H1 (cell line): ENCODE results near the gene OBSCN. TPM values are rescaled to one million over a fixed set of nuclear protein-coding genes. Genes with fewer than 3 reads are reported as not detected.

Experiments
- CTCF ChIA-PET: fragments of 300-600 bp; sonication (Branson Sonifier 250); formaldehyde crosslinking; loops from one replicate; lab custom pipeline; 2021; ENCODE audit not compliant: partially characterized antibody; lab: Charles Lee
- POLR2A ChIA-PET: fragments of 300-600 bp; sonication (Branson Sonifier 250); formaldehyde crosslinking; loops from one replicate; lab custom pipeline; 2021; ENCODE audit warnings: inconsistent platforms; ENCODE audit not compliant: partially characterized antibody; lab: Charles Lee
- DNase-seq, 2 experiments: peaks; one replicate each; pipeline versions ENCODE4 v3.0.0 to v3.0.0-alpha.2; 2010 to 2022; ENCODE audit warnings: low spot score in 2 of 2, low read depth in 1 of 2, mixed read lengths in 1 of 2
- FAIRE-seq: peaks from 2 replicates; lab custom pipeline; 2011; peaks lifted over from hg19 to GRCh38; lab: Jason Lieb, UNC
- H2AFZ ChIP-seq: 2 replicates; pipeline ENCODE4 v1.8.1; 2012; ENCODE audit warnings: low read length, inconsistent platforms
- H2AK5ac ChIP-seq: 2 replicates; pipeline ENCODE4 v1.6.1; 2013; ENCODE audit warnings: low read depth, low read length
- H2BK120ac ChIP-seq: replicated peaks from 2 replicates; pipeline ENCODE3; 2013; ENCODE audit warnings: low read depth, low read length, inconsistent platforms
- H2BK12ac ChIP-seq: 2 replicates; pipeline ENCODE4 v1.6.1; 2013; ENCODE audit warnings: low read depth, low read length
- H2BK15ac ChIP-seq: 2 replicates; pipeline ENCODE4 v1.6.1; 2013; ENCODE audit warnings: low read length
- H2BK20ac ChIP-seq: 2 replicates; pipeline ENCODE4 v1.6.1; 2013; ENCODE audit warnings: low read length
- H2BK5ac ChIP-seq: 2 replicates; pipeline ENCODE4 v1.6.1; 2013; ENCODE audit warnings: low read depth, low read length
- H3K14ac ChIP-seq: 2 replicates; pipeline ENCODE4 v1.6.1; 2013; ENCODE audit warnings: inconsistent platforms; ENCODE audit not compliant: insufficient read length
- H3K18ac ChIP-seq: 2 replicates; pipeline ENCODE4 v1.6.1; 2013; ENCODE audit warnings: low read length; ENCODE audit errors: extremely low read depth
- H3K23ac ChIP-seq: 2 replicates; pipeline ENCODE4 v1.6.1; 2013; ENCODE audit warnings: inconsistent platforms; ENCODE audit not compliant: insufficient read length
- H3K23me2 ChIP-seq: 2 replicates; pipeline ENCODE4 v1.6.1; 2013; ENCODE audit warnings: low read depth, low read length
- H3K27ac ChIP-seq: 2 replicates; pipeline ENCODE4 v1.6.1; 2011; ENCODE audit warnings: low read depth, low read length, inconsistent platforms
- H3K27me3 ChIP-seq, 4 experiments: replicated peaks in 1 of 4; 1 replicate in 1 of 4; 2 replicates in 3 of 4; pipeline versions ENCODE4 v1.6.1 to v1.8.1; 2011 to 2013; ENCODE audit warnings: low read length in 3 of 4, mild to moderate bottlenecking in 3 of 4, inconsistent platforms in 2 of 4, mixed read lengths in 2 of 4, moderate library complexity in 1 of 4; ENCODE audit not compliant: control insufficient read depth in 3 of 4, insufficient read depth in 3 of 4; ENCODE audit errors: extremely low read depth in 1 of 4
- H3K36me3 ChIP-seq, 4 experiments: 2 replicates each; pipeline versions ENCODE4 v1.6.1 to v1.8.1; 2011 to 2013; ENCODE audit warnings: mild to moderate bottlenecking in 4 of 4, low read length in 3 of 4, moderate library complexity in 2 of 4, control low read depth in 1 of 4, inconsistent platforms in 1 of 4; ENCODE audit not compliant: insufficient read depth in 4 of 4, control insufficient read depth in 2 of 4
- H3K4ac ChIP-seq: replicated peaks from 2 replicates; pipeline ENCODE3; 2013; ENCODE audit warnings: low read length, low read depth, mixed read lengths, inconsistent platforms; ENCODE audit not compliant: insufficient read length
- H3K4me1 ChIP-seq, 4 experiments: replicated peaks in 1 of 4; 1 replicate in 1 of 4; 2 replicates in 3 of 4; pipeline versions ENCODE4 v1.6.1 to v1.8.1; 2011 to 2013; ENCODE audit warnings: low read length in 3 of 4, inconsistent platforms in 2 of 4, mixed read lengths in 1 of 4; ENCODE audit not compliant: insufficient read depth in 4 of 4, control insufficient read depth in 3 of 4
- H3K4me2 ChIP-seq, 2 experiments: 2 replicates each; pipeline versions ENCODE4 v1.6.1 to v1.8.1; 2011 to 2013; ENCODE audit warnings: low read depth in 2 of 2, low read length in 2 of 2, control low read depth in 1 of 2, inconsistent platforms in 1 of 2, mild to moderate bottlenecking in 1 of 2; ENCODE audit not compliant: insufficient read depth in 1 of 2
- H3K4me3 ChIP-seq, 4 experiments: fragments of 200-600, 300-600 bp in 1 of 4; sonication (generic), shearing (Covaris generic), sonication (Bioruptor Twin) in 1 of 4; 2 replicates each; pipeline versions ENCODE4 v1.5.1 to v1.8.1; 2011 to 2016; ENCODE audit warnings: low read length in 4 of 4, low read depth in 3 of 4, control low read depth in 2 of 4, inconsistent platforms in 2 of 4, mild to moderate bottlenecking in 2 of 4, mixed read lengths in 1 of 4, moderate library complexity in 1 of 4; ENCODE audit not compliant: insufficient read depth in 2 of 4; ENCODE audit errors: extremely low read depth in 1 of 4
- H3K56ac ChIP-seq: replicated peaks from 2 replicates; pipeline ENCODE3; 2013; ENCODE audit warnings: low read depth, mild to moderate bottlenecking, mixed read lengths, low read length, inconsistent platforms; ENCODE audit not compliant: insufficient read length
- H3K79me1 ChIP-seq: 2 replicates; pipeline ENCODE4 v1.6.1; 2013; ENCODE audit warnings: low read depth, low read length, control low read depth
- H3K79me2 ChIP-seq, 2 experiments: 2 replicates each; pipeline versions ENCODE4 v1.6.1 to v1.8.1; 2012 to 2013; ENCODE audit warnings: low read length in 2 of 2, mild to moderate bottlenecking in 2 of 2, inconsistent platforms in 1 of 2; ENCODE audit not compliant: insufficient read depth in 2 of 2, control insufficient read depth in 1 of 2
- H3K9ac ChIP-seq, 4 experiments: replicated peaks in 1 of 4; 1 replicate in 1 of 4; 2 replicates in 3 of 4; pipeline versions ENCODE4 v1.6.1 to v1.8.1; 2011 to 2013; ENCODE audit warnings: low read depth in 3 of 4, low read length in 3 of 4, control low read depth in 2 of 4, mild to moderate bottlenecking in 2 of 4, moderate library complexity in 2 of 4, inconsistent platforms in 1 of 4; ENCODE audit errors: extremely low read depth in 1 of 4
- H3K9me3 ChIP-seq, 2 experiments: 2 replicates each; pipeline versions ENCODE4 v1.6.1 to v1.8.1; 2012 to 2013; ENCODE audit warnings: mild to moderate bottlenecking in 2 of 2, moderate library complexity in 2 of 2, control low read depth in 1 of 2, inconsistent platforms in 1 of 2, low read depth in 1 of 2, low read length in 1 of 2, mixed read lengths in 1 of 2; ENCODE audit not compliant: insufficient read depth in 2 of 2
- H4K20me1 ChIP-seq, 2 experiments: replicated peaks in 1 of 2; 2 replicates each; pipeline versions ENCODE3 to v1.8.1; 2011 to 2013; ENCODE audit warnings: inconsistent platforms in 2 of 2, low read length in 2 of 2, mild to moderate bottlenecking in 1 of 2; ENCODE audit not compliant: insufficient read depth in 2 of 2, control insufficient read depth in 1 of 2
- H4K5ac ChIP-seq: 2 replicates; pipeline ENCODE4 v1.6.1; 2013; ENCODE audit warnings: low read length, low read depth, mixed read lengths, inconsistent platforms; ENCODE audit not compliant: insufficient read length
- H4K8ac ChIP-seq: 2 replicates; pipeline ENCODE4 v1.8.0; 2013; ENCODE audit warnings: mild to moderate bottlenecking, moderate library complexity, low read length, inconsistent platforms; ENCODE audit not compliant: insufficient read depth; ENCODE audit errors: extremely low read depth
- H4K91ac ChIP-seq: replicated peaks from 2 replicates; pipeline ENCODE3; 2013; ENCODE audit warnings: low read length, mixed read lengths, inconsistent platforms; ENCODE audit not compliant: insufficient read length
- BRCA1 ChIP-seq: IDR thresholded peaks from 2 replicates; pipeline ENCODE4 v1.6.1; 2012; ENCODE audit warnings: low read depth, low read length, improper control_type of control experiment
- CBX5 ChIP-seq: fragments of 300-800, 300-1000 bp; sonication (generic); IDR thresholded peaks from 2 replicates; pipeline ENCODE4 v1.7.1; 2016; ENCODE audit warnings: antibody characterized with exemption, low read length, low read depth
- CEBPB ChIP-seq: IDR thresholded peaks from 2 replicates; pipeline ENCODE4 v1.6.1; 2012; ENCODE audit warnings: low read depth, low read length
- CTBP2 ChIP-seq: IDR thresholded peaks from 2 replicates; pipeline ENCODE4 v1.7.0; 2011; ENCODE audit warnings: borderline replicate concordance, mild to moderate bottlenecking, moderate library complexity, mixed read lengths, low read length; ENCODE audit not compliant: insufficient read depth, insufficient read length
- EZH2 ChIP-seq: fragments of 200-600 bp; sonication (generic); IDR thresholded peaks from 2 replicates; pipeline ENCODE4 v1.7.1; 2012; ENCODE audit warnings: low read depth, mild to moderate bottlenecking, moderate library complexity, low read length, inconsistent platforms; ENCODE audit not compliant: severe bottlenecking
- HDAC2 ChIP-seq, 2 experiments: fragments of 300-600 bp in 1 of 2; sonication (generic) in 1 of 2; IDR thresholded peaks; 2 replicates each; pipeline ENCODE4 v1.6.1; 2011 to 2012; ENCODE audit warnings: low read depth in 2 of 2, low read length in 2 of 2, mild to moderate bottlenecking in 2 of 2, moderate library complexity in 2 of 2, borderline replicate concordance in 1 of 2, inconsistent platforms in 1 of 2
- MAFK ChIP-seq: IDR thresholded peaks from 2 replicates; pipeline ENCODE4 v1.6.1; 2012; ENCODE audit warnings: low read depth, mild to moderate bottlenecking, improper control_type of control experiment, low read length
- POLR2A ChIP-seq, 2 experiments: IDR thresholded peaks; 1 replicate in 1 of 2; 2 replicates in 1 of 2; pipeline ENCODE4 v1.6.1; 2011; ENCODE audit warnings: low read depth in 2 of 2, low read length in 2 of 2, mild to moderate bottlenecking in 2 of 2; ENCODE audit errors: control extremely low read depth in 1 of 2
- POU5F1 ChIP-seq: IDR thresholded peaks from 2 replicates; pipeline ENCODE4 v1.6.1; 2011; ENCODE audit warnings: low read depth, mild to moderate bottlenecking, low read length, moderate library complexity
- RAD21 ChIP-seq, 2 experiments: IDR thresholded peaks in 1 of 2; conservative IDR thresholded peaks in 1 of 2; 2 replicates each; pipeline ENCODE4 v1.6.1; 2011; ENCODE audit warnings: low read depth in 2 of 2, low read length in 2 of 2, improper control_type of control experiment in 1 of 2, inconsistent platforms in 1 of 2, mild to moderate bottlenecking in 1 of 2, moderate library complexity in 1 of 2
- RFX5 ChIP-seq: IDR thresholded peaks from 2 replicates; pipeline ENCODE4 v1.6.1; 2011; ENCODE audit warnings: low read depth, low read length, improper control_type of control experiment, borderline replicate concordance
- TAF1 ChIP-seq: IDR thresholded peaks from 2 replicates; pipeline ENCODE4 v1.6.1; 2011; ENCODE audit warnings: mild to moderate bottlenecking, low read depth, low read length
- polyA plus RNA-seq, 7 experiments: library from polyadenylated mRNA; depleted of rRNA in 3 of 7; stranded (reverse) in 5 of 7; unstranded in 2 of 7; fragments of >200 nt in 5 of 7; fragments of 200-250 nt in 2 of 7; gene quantifications; 1 replicate in 5 of 7; 2 replicates in 1 of 7; 4 replicates in 1 of 7; pipeline versions ENCODE4 v1.2.1 to v1.2.3, GENCODE V29; 2011 to 2013; ENCODE audit warnings: missing spikeins in 2 of 7, mixed read lengths in 2 of 7
- total RNA-seq: library from RNA; stranded (reverse); fragmentation: NEBNext Ultra II Directional; extraction: Animal tissue kit (Norgen Biotek cat#: 25700); gene quantifications from 2 replicates; pipeline ENCODE4 v1.2.1, GENCODE V29; 2021
- TF ChIP-seq, protein P1 (sequence below): IDR thresholded peaks from 2 replicates; pipeline ENCODE4 v1.6.1; 2011; ENCODE audit warnings: low read length, improper control_type of control experiment

OBSCN gene
- total and polyA plus RNA-seq, 2 of the 8 experiments (the other 6 are each of a cell fraction or from before 2014, with no cell fraction given): 7.5 to 28.4 TPM

DNA sequence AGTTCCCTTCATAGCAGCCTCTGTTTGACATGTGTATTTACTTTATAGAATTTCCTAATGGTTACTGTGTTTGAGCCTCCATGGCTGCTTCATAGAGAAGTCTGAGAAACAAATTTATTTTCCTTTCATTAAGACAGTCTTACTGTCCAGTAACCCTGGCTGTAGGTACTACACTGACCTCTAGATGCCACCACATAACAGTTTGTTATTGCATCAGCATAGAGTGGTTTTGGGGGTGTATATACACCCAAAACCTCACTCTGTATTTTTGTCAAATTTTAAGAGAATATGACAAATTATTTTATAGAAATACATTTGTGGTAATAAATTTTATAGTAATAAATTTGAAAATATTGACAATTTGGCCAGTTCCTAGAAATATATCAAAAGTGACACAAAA, 57.3 kb downstream of the OBSCN start:
- no peaks in the 10 kb centered on the region for H3K27me3 ChIP-seq
- H3K27ac ChIP-seq: no peak overlapping the region
- no peak overlapping the region for H3K4me2 ChIP-seq
- H2BK15ac ChIP-seq: no peak overlapping the region
- POLR2A ChIA-PET: interaction anchor here (1.1 kb wide), 1 partner anchor 10 kb away, joined by 3 read pairs; no protein-coding TSS in a partner anchor
- no peak overlapping the region for H3K9ac ChIP-seq
- peaks cover 1 to 4% of the 10 kb centered on the region in 2 experiments for H4K20me1 ChIP-seq
- no peak overlapping the region for H3K4ac ChIP-seq
- no peak overlapping the region for H4K91ac ChIP-seq
- H3K23me2 ChIP-seq: no peaks in the 10 kb centered on the region
- no peak overlapping the region for H2BK12ac ChIP-seq
- H2BK120ac ChIP-seq: no peak overlapping the region
- H4K8ac ChIP-seq: no peak overlapping the region
- FAIRE-seq: no peak
- no peak overlapping the region for H4K5ac ChIP-seq
- no peaks in the 10 kb centered on the region for H3K79me2 ChIP-seq
- H3K56ac ChIP-seq: no peak overlapping the region
- no peaks in the 10 kb centered on the region for H3K4me1 ChIP-seq
- H2BK5ac ChIP-seq: no peak overlapping the region
- DNase-seq: no peak
- H2AK5ac ChIP-seq: no peak overlapping the region
- H2AFZ ChIP-seq: no peak overlapping the region
- CTCF ChIA-PET: interaction anchor here (1.0 to 1.2 kb wide), 2 partner anchors 11 to 59 kb away, joined by 4 read pairs; no protein-coding TSS in a partner anchor
- no peak overlapping the region for H3K18ac ChIP-seq
- H3K9me3 ChIP-seq: no peaks in the 10 kb centered on the region; a peak in 1 of 4 replicates
- no peak overlapping the region for H3K23ac ChIP-seq
- H3K4me3 ChIP-seq: no peak overlapping the region
- no peak overlapping the region for H3K14ac ChIP-seq
- no peak overlapping the region for H2BK20ac ChIP-seq
- no peaks in the 10 kb centered on the region for H3K79me1 ChIP-seq
- H3K36me3 ChIP-seq: peaks cover 0 to 4% (median 0%) of the 10 kb centered on the region in 4 experiments; a peak in 2 of 8 replicates
- TF ChIP-seq EZH2 (no peak), RAD21 (IDR thresholded peaks at IDR 0.05 in 1 of 2, conservative IDR thresholded peaks at IDR 0.05 in 1 of 2; ENCODE audit: low read depth in 2 of 2, low read length in 2 of 2) (peak; percentile 10 to 24; a peak in 2 of 4 replicates), TAF1 (no peak), POU5F1 (no peak), BRCA1 (no peak), MAFK (no peak), POLR2A (IDR thresholded peaks at IDR 0.05; ENCODE audit: control extremely low read depth in 1 of 2, low read depth in 2 of 2, low read length in 2 of 2) (no peak), CTBP2 (no peak), CEBPB (peak; percentile 52; the same call in 1 of the 2 replicates), RFX5 (no peak), HDAC2 (IDR thresholded peaks at IDR 0.05; ENCODE audit: borderline replicate concordance in 1 of 2, low read depth in 2 of 2, low read length in 2 of 2) (no peak), CBX5 (no peak)
- TF ChIP-seq, protein P1, sequence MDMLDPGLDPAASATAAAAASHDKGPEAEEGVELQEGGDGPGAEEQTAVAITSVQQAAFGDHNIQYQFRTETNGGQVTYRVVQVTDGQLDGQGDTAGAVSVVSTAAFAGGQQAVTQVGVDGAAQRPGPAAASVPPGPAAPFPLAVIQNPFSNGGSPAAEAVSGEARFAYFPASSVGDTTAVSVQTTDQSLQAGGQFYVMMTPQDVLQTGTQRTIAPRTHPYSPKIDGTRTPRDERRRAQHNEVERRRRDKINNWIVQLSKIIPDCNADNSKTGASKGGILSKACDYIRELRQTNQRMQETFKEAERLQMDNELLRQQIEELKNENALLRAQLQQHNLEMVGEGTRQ: no peak
